ENCODE data around the gene GMPPB.
A peak's percentile ranks its signal among the peaks of the same experiment; 100 is the strongest.

The GMPPB gene

GRCh38 chr3:49681543-49681942, 42.2 kb downstream of the GMPPB start:
- DNase-seq: no peak
- Histone ChIP-seq H3K9me3 (ENCODE audit: control extremely low read depth in 1 of 5, control insufficient read depth in 4 of 5, insufficient read depth in 2 of 5, low read depth in 1 of 5, low read length in 4 of 5) (no peaks in the 10 kb centered on the region), H3K36me3 (ENCODE audit: control insufficient read depth in 4 of 4, insufficient read depth in 4 of 4, low read length in 3 of 4) (peaks cover 9 to 80% (median 68%) of the 10 kb centered on the region in 4 experiments), H3K27ac (ENCODE audit: insufficient read depth in 1 of 2, low read depth in 1 of 2, low read length in 2 of 2, poor library complexity in 1 of 2, severe bottlenecking in 2 of 2) (no peak overlapping the region), H3K27me3 (replicated peaks in 2 of 5; ENCODE audit: control insufficient read depth in 4 of 5, insufficient read depth in 5 of 5, low read length in 4 of 5) (peaks cover 0 to 10% (median 0%) of the 10 kb centered on the region in 5 experiments), H3K4me3 (ENCODE audit: control insufficient read depth in 1 of 7, extremely low read depth in 1 of 7, insufficient read depth in 4 of 7, low read depth in 2 of 7, low read length in 6 of 7) (no peak overlapping the region), H3K4me1 (ENCODE audit: control extremely low read depth in 1 of 4, control insufficient read depth in 4 of 4, insufficient read depth in 4 of 4, low read length in 3 of 4) (peaks cover 0 to 5% (median 0%) of the 10 kb centered on the region in 4 experiments)
- ChIA-PET CTCF (no interaction called here), POLR2A (no interaction called here)
- 98% methylated on average over 4 of the region's 4 CpGs for WGBS (ENCODE audit: insufficient coverage)

DNA sequence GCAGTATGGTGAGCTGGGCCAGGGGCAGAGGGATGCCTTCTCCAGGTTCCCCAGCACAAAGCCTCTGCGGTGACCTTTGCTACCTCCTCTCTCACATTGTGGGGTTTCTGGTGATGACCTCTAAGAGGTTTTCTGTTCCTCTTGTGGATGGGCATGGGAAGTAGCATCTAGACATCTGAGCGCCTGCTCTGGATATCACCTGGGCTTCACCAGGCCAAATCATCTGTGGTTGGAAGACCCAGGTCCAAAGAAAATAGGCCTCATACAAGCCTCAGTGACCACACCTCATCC, 42.6 kb downstream of the GMPPB start:
- H3K9me3 ChIP-seq (ENCODE audit: control extremely low read depth in 1 of 5, control insufficient read depth in 4 of 5, insufficient read depth in 2 of 5, low read depth in 1 of 5, low read length in 4 of 5): no peaks in the 10 kb centered on the region
- WGBS (ENCODE audit: insufficient coverage): 100% methylated on average over 2 of the region's 2 CpGs
- no peak overlapping the region for H3K27ac ChIP-seq (ENCODE audit: insufficient read depth in 1 of 2, low read depth in 1 of 2, low read length in 2 of 2, poor library complexity in 1 of 2, severe bottlenecking in 2 of 2)
- no peak for DNase-seq
- H3K4me1 ChIP-seq (ENCODE audit: control extremely low read depth in 1 of 4, control insufficient read depth in 4 of 4, insufficient read depth in 4 of 4, low read length in 3 of 4): peaks cover 0 to 1% (median 0%) of the 10 kb centered on the region in 4 experiments
- H3K27me3 ChIP-seq (replicated peaks in 2 of 5; ENCODE audit: control insufficient read depth in 4 of 5, insufficient read depth in 5 of 5, low read length in 4 of 5): peaks cover 0 to 7% (median 0%) of the 10 kb centered on the region in 5 experiments
- ChIA-PET POLR2A (no interaction called here), CTCF (no interaction called here)
- peaks cover 9 to 83% (median 71%) of the 10 kb centered on the region in 4 experiments for H3K36me3 ChIP-seq (ENCODE audit: control insufficient read depth in 4 of 4, insufficient read depth in 4 of 4, low read length in 3 of 4)
- H3K4me3 ChIP-seq (ENCODE audit: control insufficient read depth in 1 of 7, extremely low read depth in 1 of 7, insufficient read depth in 4 of 7, low read depth in 2 of 7, low read length in 6 of 7): no peak overlapping the region

DNA sequence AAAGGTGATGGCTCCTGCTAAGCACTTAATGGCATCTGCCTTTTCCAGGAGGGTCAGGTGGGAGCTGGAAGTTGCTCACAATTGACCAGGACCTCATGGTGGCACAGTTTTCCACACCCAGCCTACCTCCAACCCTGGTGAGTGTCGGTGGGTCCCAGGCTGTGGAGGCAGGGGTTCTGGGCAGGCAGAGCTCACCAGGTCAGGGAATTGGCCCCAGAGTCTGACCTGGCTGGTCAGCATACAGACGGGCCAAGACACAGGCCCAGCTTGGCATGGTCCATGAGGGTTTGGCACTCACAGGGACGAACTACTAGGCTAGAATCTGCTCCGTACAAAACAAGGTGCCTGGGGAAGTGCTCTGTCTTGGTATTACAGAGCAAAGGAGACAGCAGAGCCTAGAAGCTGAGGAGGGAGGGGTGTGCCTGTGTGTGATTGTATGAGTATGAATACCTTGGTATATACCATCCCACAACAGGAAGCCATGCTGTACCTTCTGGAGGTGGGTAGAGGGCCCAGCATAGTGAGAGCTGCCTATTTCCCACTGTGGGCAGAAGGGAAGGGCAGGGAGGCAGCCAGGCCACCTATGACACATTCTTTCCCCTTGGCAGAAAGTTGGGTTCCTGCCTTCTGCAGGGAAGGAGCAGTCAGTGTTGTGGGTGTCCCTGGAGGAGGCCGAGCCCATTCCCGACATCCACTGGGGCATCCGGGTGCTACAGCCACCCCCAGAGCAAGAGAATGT, 43.1 kb downstream of the GMPPB start:
- Histone ChIP-seq H3K9me3 (ENCODE audit: control extremely low read depth in 1 of 5, control insufficient read depth in 4 of 5, insufficient read depth in 2 of 5, low read depth in 1 of 5, low read length in 4 of 5) (no peaks in the 10 kb centered on the region), H3K27me3 (replicated peaks in 2 of 5; ENCODE audit: control insufficient read depth in 4 of 5, insufficient read depth in 5 of 5, low read length in 4 of 5) (peaks cover 0 to 5% (median 0%) of the 10 kb centered on the region in 5 experiments), H3K36me3 (ENCODE audit: control insufficient read depth in 4 of 4, insufficient read depth in 4 of 4, low read length in 3 of 4) (peaks cover 9 to 89% (median 75%) of the 10 kb centered on the region in 4 experiments), H3K27ac (ENCODE audit: insufficient read depth in 1 of 2, low read depth in 1 of 2, low read length in 2 of 2, poor library complexity in 1 of 2, severe bottlenecking in 2 of 2) (no peak overlapping the region), H3K4me3 (ENCODE audit: control insufficient read depth in 1 of 7, extremely low read depth in 1 of 7, insufficient read depth in 4 of 7, low read depth in 2 of 7, low read length in 6 of 7) (no peak overlapping the region), H3K4me1 (ENCODE audit: control extremely low read depth in 1 of 4, control insufficient read depth in 4 of 4, insufficient read depth in 4 of 4, low read length in 3 of 4) (peaks cover 0 to 1% (median under 1%) of the 10 kb centered on the region in 4 experiments)
- POLR2A ChIA-PET: no interaction called here
- WGBS (ENCODE audit: insufficient coverage): 96% methylated on average over 5 of the region's 7 CpGs
- DNase-seq: no peak
- CTCF ChIA-PET: interaction anchor here (1.2 kb wide), 1 partner anchor 9 kb away, joined by 3 read pairs; no protein-coding TSS in a partner anchor

DNA sequence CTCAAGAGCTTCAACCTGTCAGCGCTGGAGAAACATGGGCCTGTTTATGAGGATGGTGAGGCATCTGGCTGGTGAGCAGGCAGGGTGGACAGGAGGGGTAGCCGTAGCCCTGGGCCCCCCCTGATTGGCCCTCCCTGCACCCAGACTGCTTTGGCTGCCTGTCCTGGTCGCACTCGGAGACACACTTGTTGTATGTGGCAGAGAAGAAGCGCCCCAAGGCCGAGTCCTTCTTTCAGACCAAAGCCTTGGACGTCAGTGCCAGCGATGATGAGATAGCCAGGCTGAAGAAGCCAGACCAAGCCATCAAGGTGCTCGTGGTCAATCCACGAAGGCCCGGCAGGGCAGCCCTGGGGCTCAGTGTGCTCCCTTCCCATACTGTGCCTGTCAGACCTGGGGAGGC, 47.8 kb downstream of the GMPPB start:
- POLR2A ChIA-PET: no interaction called here

DNA sequence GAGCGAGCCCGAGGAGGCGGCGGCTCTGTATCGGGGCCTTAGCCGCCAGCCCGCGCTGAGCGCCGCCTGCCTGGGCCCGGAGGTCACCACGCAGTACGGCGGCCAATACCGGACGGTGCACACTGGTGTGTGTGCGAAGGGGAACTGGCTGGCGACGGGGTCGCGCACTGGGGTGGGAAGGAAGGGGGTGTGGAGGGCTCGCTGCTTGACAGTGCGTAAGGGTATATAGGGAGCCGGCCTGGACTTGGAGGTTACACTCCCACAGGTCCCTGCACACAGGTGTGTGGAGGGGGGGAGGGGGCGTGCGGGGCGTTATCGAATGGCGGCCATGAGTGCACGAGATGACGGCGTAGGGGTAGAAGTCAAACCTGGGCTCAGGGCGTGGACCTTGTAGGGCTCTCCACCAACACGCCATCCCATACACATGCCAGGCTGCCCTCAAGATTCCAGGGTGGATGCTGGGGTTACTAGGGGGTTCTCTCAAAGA, 49.2 kb downstream of the GMPPB start:
- DNase-seq: peak in 1 of 3 donors; percentile 75
- H3K9me3 ChIP-seq (ENCODE audit: control extremely low read depth in 1 of 5, control insufficient read depth in 4 of 5, insufficient read depth in 2 of 5, low read depth in 1 of 5, low read length in 4 of 5): no peaks in the 10 kb centered on the region
- POLR2A ChIA-PET: no interaction called here
- H3K4me3 ChIP-seq (ENCODE audit: control insufficient read depth in 1 of 7, extremely low read depth in 1 of 7, insufficient read depth in 4 of 7, low read depth in 2 of 7, low read length in 6 of 7): peak overlapping the region; percentile 42 to 89 (median 81)
- peak overlapping the region; percentile 82 to 92 for H3K27ac ChIP-seq (ENCODE audit: insufficient read depth in 1 of 2, low read depth in 1 of 2, low read length in 2 of 2, poor library complexity in 1 of 2, severe bottlenecking in 2 of 2)
- CTCF ChIA-PET: interaction anchor here (1.4 kb wide), 1 partner anchor 135 kb away, joined by 5 read pairs; no protein-coding TSS in a partner anchor
- peaks cover 3 to 44% (median 34%) of the 10 kb centered on the region in 4 experiments for H3K36me3 ChIP-seq (ENCODE audit: control insufficient read depth in 4 of 4, insufficient read depth in 4 of 4, low read length in 3 of 4)
- 7% methylated on average over 20 of the region's 34 CpGs for WGBS (ENCODE audit: insufficient coverage)
- peaks cover 0 to 25% (median 23%) of the 10 kb centered on the region in 4 experiments for H3K4me1 ChIP-seq (ENCODE audit: control extremely low read depth in 1 of 4, control insufficient read depth in 4 of 4, insufficient read depth in 4 of 4, low read length in 3 of 4)
- no peaks in the 10 kb centered on the region for H3K27me3 ChIP-seq (replicated peaks in 2 of 5; ENCODE audit: control insufficient read depth in 4 of 5, insufficient read depth in 5 of 5, low read length in 4 of 5)

More for the DNA sequence above, 47.8 kb downstream of the GMPPB start:
- 97% methylated on average over 11 of the region's 11 CpGs for WGBS (ENCODE audit: insufficient coverage)
- no peak overlapping the region for H3K4me3 ChIP-seq (ENCODE audit: control insufficient read depth in 1 of 7, extremely low read depth in 1 of 7, insufficient read depth in 4 of 7, low read depth in 2 of 7, low read length in 6 of 7)
- no peaks in the 10 kb centered on the region for H3K9me3 ChIP-seq (ENCODE audit: control extremely low read depth in 1 of 5, control insufficient read depth in 4 of 5, insufficient read depth in 2 of 5, low read depth in 1 of 5, low read length in 4 of 5)
- DNase-seq: no peak
- no peak overlapping the region for H3K27ac ChIP-seq (ENCODE audit: insufficient read depth in 1 of 2, low read depth in 1 of 2, low read length in 2 of 2, poor library complexity in 1 of 2, severe bottlenecking in 2 of 2)
- peaks cover 3 to 57% (median 47%) of the 10 kb centered on the region in 4 experiments for H3K36me3 ChIP-seq (ENCODE audit: control insufficient read depth in 4 of 4, insufficient read depth in 4 of 4, low read length in 3 of 4)
- H3K27me3 ChIP-seq (replicated peaks in 2 of 5; ENCODE audit: control insufficient read depth in 4 of 5, insufficient read depth in 5 of 5, low read length in 4 of 5): no peaks in the 10 kb centered on the region
- H3K4me1 ChIP-seq (ENCODE audit: control extremely low read depth in 1 of 4, control insufficient read depth in 4 of 4, insufficient read depth in 4 of 4, low read length in 3 of 4): peaks cover 0 to 25% (median 23%) of the 10 kb centered on the region in 4 experiments
- CTCF ChIA-PET: interaction anchor here (0.6 to 2.1 kb wide), 4 partner anchors 10 to 136 kb away, joined by 3 to 8 read pairs (median 5); no protein-coding TSS in a partner anchor

- peak; percentile 98 to 99 (median 98) for DNase-seq
- Histone ChIP-seq H3K36me3 (ENCODE audit: control insufficient read depth in 4 of 4, insufficient read depth in 4 of 4, low read length in 3 of 4) (peaks cover 0 to 37% (median 28%) of the 10 kb centered on the region in 4 experiments), H3K4me1 (ENCODE audit: control extremely low read depth in 1 of 4, control insufficient read depth in 4 of 4, insufficient read depth in 4 of 4, low read length in 3 of 4) (peaks cover 0 to 25% (median 23%) of the 10 kb centered on the region in 4 experiments), H3K27ac (ENCODE audit: insufficient read depth in 1 of 2, low read depth in 1 of 2, low read length in 2 of 2, poor library complexity in 1 of 2, severe bottlenecking in 2 of 2) (peak within 1 kb of the TSS; percentile 82 to 92), H3K4me3 (ENCODE audit: control insufficient read depth in 1 of 7, extremely low read depth in 1 of 7, insufficient read depth in 4 of 7, low read depth in 2 of 7, low read length in 6 of 7) (peak within 1 kb of the TSS; percentile 42 to 89 (median 81)), H3K9me3 (ENCODE audit: control extremely low read depth in 1 of 5, control insufficient read depth in 4 of 5, insufficient read depth in 2 of 5, low read depth in 1 of 5, low read length in 4 of 5) (no peaks in the 10 kb centered on the region), H3K27me3 (replicated peaks in 2 of 5; ENCODE audit: control insufficient read depth in 4 of 5, insufficient read depth in 5 of 5, low read length in 4 of 5) (no peaks in the 10 kb centered on the region)
- ChIA-PET POLR2A (interaction anchor here (0.6 to 1.1 kb wide), 2 partner anchors 84 to 134 kb away, joined by 3 read pairs; no protein-coding TSS in a partner anchor), CTCF (interaction anchor here (0.9 to 3.3 kb wide), 3 partner anchors 22 to 136 kb away, joined by 3 to 80 read pairs (median 5); no protein-coding TSS in a partner anchor)
- WGBS (ENCODE audit: insufficient coverage): under 1% methylated on average over 50 of the region's 71 CpGs
Observed at GRCh38 chr3:49673715-49674496, 49.8 kb downstream of the GMPPB start, which contains the start of gene APEH. TSS of gene APEH (plus strand) at chr3:49674351. CDS start at chr3:49674402, 51 bp downstream.

Data from common myeloid progenitor, CD34-positive (primary cell).